Stomach smooth muscle (tissue), 2 donors: ENCODE measurements around the gene MANSC1.

Experiments
- H3K27ac ChIP-seq: one replicate; pipeline ENCODE4 v1.7.0; 2013; ENCODE audit warnings: mild to moderate bottlenecking, low read length, inconsistent platforms
- H3K27me3 ChIP-seq, 2 donors: one replicate each; pipeline ENCODE4 v1.7.0; 2013; ENCODE audit warnings: low read length in 2 of 2; ENCODE audit not compliant: insufficient read depth in 2 of 2, control insufficient read depth in 1 of 2
- H3K36me3 ChIP-seq, 2 donors: one replicate each; pipeline ENCODE4 v1.7.0; 2013; ENCODE audit warnings: low read length in 2 of 2; ENCODE audit not compliant: control insufficient read depth in 2 of 2, insufficient read depth in 2 of 2
- H3K4me1 ChIP-seq: one replicate; pipeline ENCODE4 v1.7.0; 2013; ENCODE audit warnings: low read length; ENCODE audit not compliant: control insufficient read depth, insufficient read depth
- H3K4me3 ChIP-seq, 2 donors: one replicate each; pipeline ENCODE4 v1.7.0; 2013; ENCODE audit warnings: low read length in 2 of 2
- H3K9ac ChIP-seq, 2 donors: one replicate each; pipeline ENCODE4 v1.7.0; 2013; ENCODE audit warnings: low read length in 2 of 2, mild to moderate bottlenecking in 1 of 2
- H3K9me3 ChIP-seq, 2 donors: one replicate each; pipeline ENCODE4 v1.7.0; 2013; ENCODE audit warnings: low read length in 2 of 2; ENCODE audit not compliant: control insufficient read depth in 2 of 2
- donor health status: healthy.
- donor health status: Pancreatic carcinoma.

Gene MANSC1

DNA sequence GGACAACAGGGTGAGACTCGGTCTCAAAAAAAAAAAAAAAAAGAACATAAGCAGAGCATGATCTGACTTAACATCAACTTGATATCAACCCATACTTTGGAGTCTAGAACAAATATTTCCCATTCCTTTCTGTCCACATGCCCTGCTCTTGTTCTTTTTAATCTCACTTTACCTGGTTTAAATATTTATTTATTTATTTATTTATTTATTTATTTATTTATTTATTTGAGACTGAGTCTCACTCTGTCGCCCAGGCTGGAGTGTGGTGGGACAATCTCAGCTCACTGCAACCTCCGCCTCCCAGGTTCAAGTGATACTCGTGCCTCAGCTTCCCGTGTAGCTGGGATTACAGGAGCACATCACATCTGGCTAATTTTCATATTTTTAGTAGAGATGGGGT lies 63.6 kb downstream of the MANSC1 start:
- H3K27ac ChIP-seq = no peak overlapping the region
- no peaks in the 10 kb centered on the region for H3K27me3 ChIP-seq
- no peaks in the 10 kb centered on the region for H3K36me3 ChIP-seq
- H3K9ac ChIP-seq = no peak overlapping the region
- no peaks in the 10 kb centered on the region for H3K4me1 ChIP-seq
- no peak overlapping the region for H3K4me3 ChIP-seq
- H3K9me3 ChIP-seq = no peaks in the 10 kb centered on the region

- H3K9ac ChIP-seq = no peak overlapping the region
- no peaks in the 10 kb centered on the region for H3K9me3 ChIP-seq
- no peaks in the 10 kb centered on the region for H3K4me1 ChIP-seq
- H3K27me3 ChIP-seq = no peaks in the 10 kb centered on the region
- no peak overlapping the region for H3K27ac ChIP-seq
- H3K4me3 ChIP-seq = no peak overlapping the region
- H3K36me3 ChIP-seq = no peaks in the 10 kb centered on the region
Measured at GRCh38 chr12:12282761-12283425, 67.1 kb downstream of the MANSC1 start.

DNA sequence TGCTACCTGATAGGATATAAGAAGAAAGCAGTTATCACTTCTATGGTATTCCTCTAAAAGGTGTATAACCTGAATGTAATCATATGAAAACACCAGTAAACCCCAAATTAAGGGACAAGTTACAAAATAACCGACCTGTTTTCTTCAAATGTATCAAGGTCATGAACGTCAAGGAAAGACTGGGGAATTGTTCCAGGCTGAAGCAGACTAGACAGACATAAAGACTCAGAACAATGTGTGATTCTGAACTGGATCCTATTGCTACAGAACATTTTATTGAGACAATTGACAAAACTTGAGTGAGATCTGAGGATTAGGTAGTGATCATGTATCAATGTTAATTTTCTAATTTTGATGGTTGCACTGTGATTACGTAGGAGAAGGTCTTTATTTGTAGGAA lies 67.8 kb downstream of the MANSC1 start:
- H3K9me3 ChIP-seq = no peaks in the 10 kb centered on the region
- H3K27me3 ChIP-seq = no peaks in the 10 kb centered on the region
- H3K9ac ChIP-seq = no peak overlapping the region
- no peak overlapping the region for H3K4me3 ChIP-seq
- no peaks in the 10 kb centered on the region for H3K4me1 ChIP-seq
- no peak overlapping the region for H3K27ac ChIP-seq
- no peaks in the 10 kb centered on the region for H3K36me3 ChIP-seq

DNA sequence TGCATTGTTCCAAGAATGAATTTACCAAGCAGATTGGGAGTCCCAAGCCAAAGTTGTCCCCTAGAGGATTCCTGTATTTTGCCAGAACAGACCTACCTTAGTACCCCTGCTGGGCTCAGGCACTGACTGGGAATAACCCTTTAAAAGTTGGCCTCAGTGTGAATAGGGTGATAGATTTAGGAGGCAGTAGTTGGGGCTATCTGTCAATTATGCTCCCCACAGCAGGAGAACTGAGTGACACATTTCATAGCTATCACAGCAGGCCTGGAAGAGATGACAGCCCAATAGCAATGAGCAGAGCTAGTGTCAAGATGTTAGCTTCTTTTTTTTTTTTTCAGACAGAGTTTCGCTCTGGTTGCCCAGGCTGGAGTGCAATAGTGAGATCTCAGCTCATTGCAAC lies 68.9 kb downstream of the MANSC1 start:
- Histone ChIP-seq H3K27me3 (no peaks in the 10 kb centered on the region), H3K9ac (no peak overlapping the region), H3K4me1 (no peaks in the 10 kb centered on the region), H3K4me3 (no peak overlapping the region), H3K9me3 (no peaks in the 10 kb centered on the region), H3K27ac (no peak overlapping the region), H3K36me3 (no peaks in the 10 kb centered on the region)

DNA sequence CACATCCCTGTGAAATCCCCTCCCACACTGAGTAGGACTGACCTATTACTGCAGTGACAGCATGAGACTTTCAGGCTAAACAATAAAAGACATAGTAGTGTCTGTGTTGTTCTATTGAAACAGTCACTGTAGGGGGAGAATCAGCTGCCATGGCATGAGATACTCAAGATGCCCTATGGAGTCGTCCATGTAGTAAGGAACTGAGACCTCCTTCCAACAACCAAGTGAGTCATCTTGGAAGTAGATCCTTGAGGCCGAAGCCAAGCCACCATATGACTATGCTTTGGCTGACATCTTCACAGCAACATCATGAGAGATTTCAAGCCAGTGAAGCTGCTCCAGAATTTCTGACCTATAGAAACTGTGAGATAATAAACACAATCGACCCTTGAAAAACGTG lies 71.1 kb downstream of the MANSC1 start:
- H3K9ac ChIP-seq = no peak overlapping the region
- H3K27ac ChIP-seq = no peak overlapping the region
- no peaks in the 10 kb centered on the region for H3K9me3 ChIP-seq
- H3K4me1 ChIP-seq = no peaks in the 10 kb centered on the region
- no peaks in the 10 kb centered on the region for H3K27me3 ChIP-seq
- no peaks in the 10 kb centered on the region for H3K36me3 ChIP-seq
- H3K4me3 ChIP-seq = no peak overlapping the region
